Measurements from ENCODE around the gene DNAJB13.

The DNAJB13 gene

DNA sequence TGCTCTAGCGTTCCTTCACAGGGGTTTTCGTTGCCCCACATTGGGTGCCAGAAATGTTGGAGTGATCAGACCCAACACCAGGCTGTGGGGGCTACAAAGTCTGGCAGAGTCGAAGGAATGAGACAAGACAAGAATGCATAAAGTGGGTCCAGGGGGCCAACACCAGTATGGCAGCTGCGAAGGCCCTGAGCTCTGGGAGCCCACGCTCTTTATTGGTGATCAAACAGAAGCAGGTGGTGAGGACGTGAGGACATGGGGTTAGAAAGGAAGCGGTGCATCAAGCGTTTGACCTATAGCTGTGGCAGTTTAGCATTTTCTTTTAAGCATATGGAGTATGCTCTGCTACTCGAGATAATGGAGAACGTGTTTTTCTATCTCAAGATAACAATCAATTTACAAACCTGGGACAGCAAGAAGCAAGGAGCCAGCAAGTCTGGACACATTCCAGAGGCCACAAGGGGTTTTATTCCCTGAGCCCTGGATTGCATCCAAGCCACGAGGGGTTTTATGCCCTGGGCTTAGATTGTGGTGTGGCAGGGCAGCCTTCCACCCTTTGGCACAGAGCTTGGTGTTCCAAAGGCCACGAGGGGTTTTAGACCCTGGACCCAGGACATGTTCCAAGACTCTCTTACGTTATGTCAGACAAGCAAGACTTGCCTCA is 3.9 kb upstream of the DNAJB13 start:
- no peak for DNase-seq (ENCODE audit: extremely low read depth, low read depth)
- TF ChIP-seq, protein P1, sequence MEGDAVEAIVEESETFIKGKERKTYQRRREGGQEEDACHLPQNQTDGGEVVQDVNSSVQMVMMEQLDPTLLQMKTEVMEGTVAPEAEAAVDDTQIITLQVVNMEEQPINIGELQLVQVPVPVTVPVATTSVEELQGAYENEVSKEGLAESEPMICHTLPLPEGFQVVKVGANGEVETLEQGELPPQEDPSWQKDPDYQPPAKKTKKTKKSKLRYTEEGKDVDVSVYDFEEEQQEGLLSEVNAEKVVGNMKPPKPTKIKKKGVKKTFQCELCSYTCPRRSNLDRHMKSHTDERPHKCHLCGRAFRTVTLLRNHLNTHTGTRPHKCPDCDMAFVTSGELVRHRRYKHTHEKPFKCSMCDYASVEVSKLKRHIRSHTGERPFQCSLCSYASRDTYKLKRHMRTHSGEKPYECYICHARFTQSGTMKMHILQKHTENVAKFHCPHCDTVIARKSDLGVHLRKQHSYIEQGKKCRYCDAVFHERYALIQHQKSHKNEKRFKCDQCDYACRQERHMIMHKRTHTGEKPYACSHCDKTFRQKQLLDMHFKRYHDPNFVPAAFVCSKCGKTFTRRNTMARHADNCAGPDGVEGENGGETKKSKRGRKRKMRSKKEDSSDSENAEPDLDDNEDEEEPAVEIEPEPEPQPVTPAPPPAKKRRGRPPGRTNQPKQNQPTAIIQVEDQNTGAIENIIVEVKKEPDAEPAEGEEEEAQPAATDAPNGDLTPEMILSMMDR (IDR thresholded peaks at IDR 0.05; ENCODE audit: low read depth, low read length, missing control alignments) = no peak
- no peak overlapping the region for H3K4me3 ChIP-seq (replicated peaks; ENCODE audit: low read depth, low read length)

DNA sequence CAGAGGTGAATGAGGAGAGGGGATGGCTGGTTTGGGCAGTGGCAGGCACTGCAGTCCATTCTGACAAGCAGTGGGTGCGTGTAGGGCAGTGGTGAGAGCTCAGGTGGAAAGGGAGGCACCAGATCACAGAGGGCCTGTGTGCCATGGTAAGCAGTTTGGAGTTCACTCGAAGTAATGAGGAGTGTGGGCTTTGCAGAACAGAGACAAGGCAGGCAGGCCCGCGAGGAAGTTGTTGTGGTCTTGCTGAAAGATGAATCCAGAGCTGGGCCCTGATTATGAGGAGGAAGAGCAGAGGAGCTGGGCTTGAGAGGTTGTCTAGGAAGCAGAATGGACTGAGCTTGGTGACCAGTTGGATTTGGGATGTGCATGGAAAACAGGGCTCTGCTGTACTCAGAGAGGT is 1.6 kb upstream of the DNAJB13 start:
- H3K4me3 ChIP-seq (replicated peaks; ENCODE audit: low read depth, low read length) = no peak overlapping the region
- TF ChIP-seq, protein P1 (IDR thresholded peaks at IDR 0.05; ENCODE audit: low read depth, low read length, missing control alignments) = no peak
- DNase-seq (ENCODE audit: extremely low read depth, low read depth) = no peak

DNA sequence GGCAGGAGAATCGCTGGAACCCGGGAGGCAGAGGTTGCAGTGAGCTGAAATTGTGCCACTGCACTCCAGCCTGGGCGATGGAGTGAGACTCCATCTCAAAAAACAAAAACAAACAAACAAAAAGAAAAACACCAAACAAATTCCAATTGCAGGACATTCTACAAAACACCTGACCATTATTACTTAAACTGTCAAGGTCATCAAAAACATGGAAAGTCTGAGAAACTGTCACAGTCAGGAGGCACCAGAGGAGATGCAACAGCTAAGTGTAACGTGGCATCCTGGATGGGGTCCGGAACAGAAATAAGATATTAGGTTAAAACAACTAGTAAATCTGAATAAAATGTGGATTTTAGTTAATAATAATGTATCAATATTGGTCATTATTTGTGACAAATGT is 914 bp upstream of the DNAJB13 start:
- no peak for DNase-seq (ENCODE audit: extremely low read depth, low read depth)
- H3K4me3 ChIP-seq (replicated peaks; ENCODE audit: low read depth, low read length) = no peak overlapping the region
- TF ChIP-seq, protein P1 (IDR thresholded peaks at IDR 0.05; ENCODE audit: low read depth, low read length, missing control alignments) = no peak

DNA sequence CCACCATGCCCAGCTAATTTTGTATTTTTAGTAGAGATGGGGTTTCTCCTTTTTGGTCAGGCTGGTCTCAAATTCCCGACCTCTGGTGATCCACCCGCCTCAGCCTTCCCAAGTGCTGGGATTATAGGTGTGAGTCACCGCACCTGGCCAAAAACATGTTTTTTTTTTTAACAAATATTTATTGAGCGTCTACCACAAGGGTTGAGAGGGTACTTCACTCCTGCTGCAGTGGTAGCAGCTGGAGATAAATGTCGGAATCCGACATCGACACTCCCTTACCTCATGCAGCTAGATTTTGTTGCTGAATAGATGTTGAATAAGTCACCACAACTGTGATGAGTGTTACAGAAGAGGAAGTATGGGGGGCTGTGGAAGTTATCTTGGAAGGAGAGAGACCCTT is 971 bp downstream of the DNAJB13 start:
- TF ChIP-seq, protein P1 (IDR thresholded peaks at IDR 0.05; ENCODE audit: low read depth, low read length, missing control alignments) = no peak
- no peak overlapping the region for H3K4me3 ChIP-seq (replicated peaks; ENCODE audit: low read depth, low read length)
- DNase-seq (ENCODE audit: extremely low read depth, low read depth) = no peak

DNA sequence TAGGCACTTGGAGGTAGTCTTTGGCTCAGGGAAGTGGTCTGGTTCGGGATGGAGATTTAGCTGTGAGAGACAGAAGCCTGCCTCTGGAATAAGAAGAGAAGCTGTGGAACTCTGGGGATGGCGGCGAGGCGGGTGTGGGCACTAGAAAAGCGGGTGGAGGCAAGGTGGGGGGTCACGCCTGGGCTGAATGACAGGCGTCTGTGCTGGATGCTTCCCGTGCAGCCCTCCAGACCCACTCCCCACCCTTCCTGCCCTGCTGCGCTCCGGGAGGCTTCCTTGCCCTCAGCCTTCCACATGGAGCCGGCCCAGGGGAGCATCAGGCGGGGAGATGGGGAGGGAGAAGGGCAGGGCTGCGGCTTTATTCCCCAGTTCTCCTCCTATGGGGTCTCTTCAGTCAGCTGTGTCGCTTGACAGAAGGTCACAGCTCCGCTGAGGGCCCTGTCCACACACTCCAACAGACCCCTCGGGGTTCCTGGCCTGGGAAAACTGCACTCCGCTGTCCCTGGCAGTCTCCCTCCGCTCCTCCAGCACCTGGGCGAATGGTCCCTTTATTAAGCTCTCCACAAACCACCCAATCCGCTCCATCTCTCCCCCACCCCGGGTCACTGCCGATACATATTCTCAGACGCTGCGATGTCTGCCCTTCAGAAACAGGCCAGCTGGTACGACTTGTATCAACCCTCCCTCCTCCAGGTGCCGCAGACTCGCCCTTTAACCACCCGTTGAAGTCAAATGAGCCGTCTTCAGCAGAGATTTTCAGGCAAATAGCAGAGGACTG is 6.2 kb downstream of the DNAJB13 start:
- TF ChIP-seq, protein P1 (IDR thresholded peaks at IDR 0.05; ENCODE audit: low read depth, low read length, missing control alignments) = no peak
- H3K4me3 ChIP-seq (replicated peaks; ENCODE audit: low read depth, low read length) = no peak overlapping the region
- no peak for DNase-seq (ENCODE audit: extremely low read depth, low read depth)

DNA sequence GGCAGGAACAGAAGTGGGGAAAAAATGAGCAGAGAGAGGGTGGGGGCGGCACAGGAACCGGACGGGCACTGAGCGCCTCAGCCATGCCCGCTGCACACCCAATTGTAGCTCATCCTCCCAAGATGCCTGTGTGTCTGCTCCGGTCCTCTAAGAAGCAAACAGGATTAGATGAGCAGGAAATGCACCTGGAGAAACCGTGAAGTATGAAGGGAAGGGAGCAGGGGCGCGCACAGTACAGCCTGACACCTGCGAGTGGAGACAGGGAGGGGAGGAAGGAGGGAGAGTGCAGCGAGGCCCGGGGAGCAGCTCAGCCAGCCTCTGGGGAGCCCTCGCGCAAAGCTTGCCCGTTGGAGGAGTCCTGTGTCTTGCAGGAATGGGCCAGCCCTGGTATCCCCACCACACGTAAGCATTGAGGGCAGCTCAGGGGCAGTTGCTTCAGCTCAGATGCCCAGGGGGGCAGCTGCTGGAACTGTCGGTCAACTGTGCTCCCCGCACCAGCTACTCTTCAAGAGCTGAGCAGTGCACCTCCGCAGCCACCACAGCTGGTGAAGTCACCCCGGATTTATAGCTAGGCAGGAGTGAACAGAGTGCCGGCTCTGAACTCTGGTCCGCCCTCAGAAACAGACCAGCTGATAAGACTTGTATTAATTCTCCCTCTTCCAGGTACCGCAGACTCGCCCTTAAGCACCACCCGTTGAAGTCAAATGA is 7.0 kb downstream of the DNAJB13 start:
- no peak for DNase-seq (ENCODE audit: extremely low read depth, low read depth)

More for the DNA sequence above, 7.0 kb downstream of the DNAJB13 start:
- no peak overlapping the region for H3K4me3 ChIP-seq (replicated peaks; ENCODE audit: low read depth, low read length)
- TF ChIP-seq, protein P1 (IDR thresholded peaks at IDR 0.05; ENCODE audit: low read depth, low read length, missing control alignments) = no peak

All from HFF-Myc (cell line).